ENCODE data around the gene PBRM1.

The PBRM1 gene

DNA sequence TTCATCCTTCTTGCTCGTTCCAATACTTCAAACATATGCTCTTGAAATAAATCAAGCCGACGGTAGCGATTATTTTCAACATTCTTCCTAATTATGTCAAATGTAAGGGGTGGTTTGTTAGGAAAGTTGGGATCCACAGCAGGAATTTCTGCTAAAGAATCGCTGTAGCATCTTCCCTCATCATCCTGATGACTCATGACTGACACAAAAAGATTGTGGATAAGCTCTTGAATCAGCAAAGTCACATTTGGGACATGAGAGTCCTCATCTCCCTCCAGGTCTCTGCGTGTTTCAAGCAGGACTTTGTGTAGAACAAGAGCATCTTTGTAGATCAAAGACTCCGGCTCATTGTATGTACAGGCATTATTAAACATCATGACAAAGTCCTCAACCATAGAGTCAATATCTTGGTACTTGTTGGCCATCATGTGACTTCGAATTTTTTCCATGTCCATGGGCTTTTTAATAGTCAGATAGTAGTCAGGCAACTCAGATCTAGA is 76.3 kb downstream of the PBRM1 start:
- TF ChIP-seq, protein P1, sequence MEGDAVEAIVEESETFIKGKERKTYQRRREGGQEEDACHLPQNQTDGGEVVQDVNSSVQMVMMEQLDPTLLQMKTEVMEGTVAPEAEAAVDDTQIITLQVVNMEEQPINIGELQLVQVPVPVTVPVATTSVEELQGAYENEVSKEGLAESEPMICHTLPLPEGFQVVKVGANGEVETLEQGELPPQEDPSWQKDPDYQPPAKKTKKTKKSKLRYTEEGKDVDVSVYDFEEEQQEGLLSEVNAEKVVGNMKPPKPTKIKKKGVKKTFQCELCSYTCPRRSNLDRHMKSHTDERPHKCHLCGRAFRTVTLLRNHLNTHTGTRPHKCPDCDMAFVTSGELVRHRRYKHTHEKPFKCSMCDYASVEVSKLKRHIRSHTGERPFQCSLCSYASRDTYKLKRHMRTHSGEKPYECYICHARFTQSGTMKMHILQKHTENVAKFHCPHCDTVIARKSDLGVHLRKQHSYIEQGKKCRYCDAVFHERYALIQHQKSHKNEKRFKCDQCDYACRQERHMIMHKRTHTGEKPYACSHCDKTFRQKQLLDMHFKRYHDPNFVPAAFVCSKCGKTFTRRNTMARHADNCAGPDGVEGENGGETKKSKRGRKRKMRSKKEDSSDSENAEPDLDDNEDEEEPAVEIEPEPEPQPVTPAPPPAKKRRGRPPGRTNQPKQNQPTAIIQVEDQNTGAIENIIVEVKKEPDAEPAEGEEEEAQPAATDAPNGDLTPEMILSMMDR (conservative IDR thresholded peaks at IDR 0.05; ENCODE audit: low read depth): no peak
- ChIA-PET POLR2A (ENCODE audit: low non-redundant PET) (no interaction called here), CTCF (no interaction called here)
- no peak for DNase-seq (ENCODE audit: low spot score)
- H3K27ac ChIP-seq: no peak overlapping the region

DNA sequence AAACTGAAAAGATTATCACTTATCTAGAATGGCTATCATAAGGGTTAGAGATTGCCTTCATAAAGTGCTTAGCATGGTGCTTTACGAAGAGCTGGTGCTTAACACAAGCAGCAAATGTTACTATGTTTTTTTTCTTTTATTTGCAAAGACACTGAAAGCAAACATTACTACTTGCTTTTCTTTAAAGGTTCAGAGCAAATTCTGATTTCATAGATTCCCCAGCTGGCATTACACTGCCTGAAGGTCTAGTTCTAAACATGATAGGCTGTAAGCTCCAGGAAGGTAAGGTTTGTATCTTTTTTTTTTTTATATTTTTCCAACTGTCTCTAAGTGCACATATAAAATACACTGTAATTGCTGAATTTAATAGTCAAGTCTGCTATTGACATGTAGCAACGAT is 77.4 kb downstream of the PBRM1 start:
- ChIA-PET CTCF (interaction anchor here (0.6 kb wide), 1 partner anchor 479 kb away, joined by 3 read pairs; no protein-coding TSS in a partner anchor), POLR2A (ENCODE audit: low non-redundant PET) (no interaction called here)
- H3K27ac ChIP-seq: no peak overlapping the region
- no peak for DNase-seq (ENCODE audit: low spot score)
- TF ChIP-seq, protein P1 (conservative IDR thresholded peaks at IDR 0.05; ENCODE audit: low read depth): no peak

DNA sequence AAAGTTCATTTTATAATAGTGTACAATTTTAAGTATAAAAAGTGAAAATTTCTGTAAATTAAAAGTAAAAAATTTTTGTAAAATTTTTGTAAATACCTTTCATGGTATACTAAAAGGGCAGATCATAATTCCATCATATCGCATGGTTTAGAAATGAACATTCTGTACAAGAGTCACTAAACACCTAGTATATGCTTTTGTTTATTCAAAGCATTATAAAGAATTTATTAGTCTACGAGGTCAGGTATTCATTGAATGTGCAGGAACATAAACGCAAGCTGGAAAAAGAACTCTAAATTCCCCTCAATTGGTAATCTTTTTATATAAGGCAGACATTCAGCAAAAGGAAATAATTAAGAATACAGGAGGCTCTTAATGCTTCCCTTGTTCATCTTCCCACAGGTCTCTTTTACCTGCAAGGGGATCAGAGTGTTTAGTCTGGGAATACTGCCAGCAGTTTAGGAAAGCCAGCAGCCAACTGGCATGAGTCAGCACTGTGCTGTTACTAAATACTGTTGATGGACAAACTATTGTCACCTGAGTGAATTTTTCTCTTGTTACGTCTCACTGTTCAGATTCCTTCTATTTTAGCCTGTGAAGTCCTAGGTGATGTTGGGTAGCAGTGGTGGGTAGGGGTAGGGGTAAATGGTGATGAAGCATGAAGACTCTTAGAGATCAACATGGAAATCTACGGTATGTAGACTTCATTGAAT is 79.2 kb downstream of the PBRM1 start:
- H3K27ac ChIP-seq: no peak overlapping the region
- TF ChIP-seq, protein P1 (conservative IDR thresholded peaks at IDR 0.05; ENCODE audit: low read depth): no peak
- DNase-seq (ENCODE audit: low spot score): peak; percentile 72
- ChIA-PET CTCF (interaction anchor here (0.6 kb wide), 1 partner anchor 64 kb away, joined by 4 read pairs; no protein-coding TSS in a partner anchor), POLR2A (ENCODE audit: low non-redundant PET) (no interaction called here)

DNA sequence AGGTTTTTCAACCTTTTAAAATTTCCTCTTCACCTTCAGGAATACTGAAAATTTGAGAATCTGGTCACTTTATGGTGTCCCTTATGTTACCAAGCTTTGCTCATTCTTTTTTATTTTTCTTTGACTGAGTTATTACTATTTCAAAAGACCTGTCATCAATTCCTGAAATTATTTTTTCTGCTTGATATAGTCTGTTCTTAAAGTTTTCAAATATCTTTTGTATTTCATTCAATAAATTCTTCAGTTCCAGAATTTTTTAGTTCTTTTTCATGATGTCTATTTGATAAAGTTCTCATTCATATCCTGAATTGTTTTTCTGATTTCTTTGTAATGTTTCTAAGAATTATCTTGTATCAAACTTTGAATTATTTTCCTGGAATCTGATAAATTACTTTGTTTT is 85.5 kb downstream of the PBRM1 start:
- POLR2A ChIA-PET (ENCODE audit: low non-redundant PET): no interaction called here
- DNase-seq (ENCODE audit: low spot score): no peak
- H3K27ac ChIP-seq: no peak overlapping the region
- TF ChIP-seq, protein P1 (conservative IDR thresholded peaks at IDR 0.05; ENCODE audit: low read depth): no peak
- CTCF ChIA-PET: no interaction called here

DNA sequence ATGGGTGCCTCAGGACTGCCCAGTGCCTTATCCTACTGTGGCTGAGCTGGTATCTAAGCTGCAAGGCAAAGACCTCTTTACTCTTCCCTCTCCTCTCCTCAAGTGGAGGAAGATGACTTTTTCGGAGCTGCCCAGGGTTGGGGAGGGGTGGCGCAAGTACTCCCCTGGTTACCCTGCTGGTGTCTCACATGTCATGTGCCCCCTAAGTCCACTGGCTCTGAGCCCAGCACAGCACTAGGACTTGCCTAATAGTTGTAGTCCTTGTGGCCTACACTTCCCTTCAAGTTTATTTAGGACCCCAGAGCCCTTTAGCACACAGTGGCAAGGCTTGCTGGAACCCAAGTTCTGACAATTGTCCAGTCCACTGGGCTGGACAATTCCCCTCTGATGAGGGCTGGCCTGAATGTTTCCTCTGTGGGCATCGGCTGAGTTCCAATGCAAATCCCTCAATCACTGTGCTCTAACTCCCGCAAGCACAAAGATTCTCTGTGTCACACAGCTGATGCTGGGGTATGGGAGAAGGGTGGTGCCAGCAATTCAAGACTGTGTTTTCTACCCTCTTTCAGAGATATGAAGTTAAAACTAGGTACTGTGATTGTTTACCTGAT is 89.0 kb downstream of the PBRM1 start:
- ChIA-PET POLR2A (ENCODE audit: low non-redundant PET) (no interaction called here), CTCF (no interaction called here)
- H3K27ac ChIP-seq: no peak overlapping the region
- no peak for DNase-seq (ENCODE audit: low spot score)
- TF ChIP-seq, protein P1 (conservative IDR thresholded peaks at IDR 0.05; ENCODE audit: low read depth): no peak

DNA sequence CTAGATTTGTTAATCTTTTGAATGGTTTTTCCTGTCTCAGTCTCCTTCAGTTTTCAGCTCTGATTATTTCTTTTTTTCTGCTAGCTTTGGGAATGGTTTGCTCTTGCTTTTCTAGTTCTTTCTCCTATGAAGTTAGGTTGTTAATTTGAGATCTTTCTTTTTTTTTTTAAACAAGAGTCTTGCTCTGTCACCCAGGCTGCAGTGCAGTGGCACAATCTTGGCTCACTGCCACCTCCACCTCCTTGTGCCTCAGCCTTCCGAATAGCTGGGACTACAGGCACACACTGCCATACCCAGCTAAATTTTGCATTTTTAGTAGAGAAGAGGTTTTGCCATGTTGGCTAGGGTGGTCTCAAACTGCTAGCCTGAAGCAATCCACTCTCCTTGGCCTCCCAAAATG is 92.6 kb downstream of the PBRM1 start:
- CTCF ChIA-PET: interaction anchor here (0.7 kb wide), 1 partner anchor 39 kb away, joined by 4 read pairs; no protein-coding TSS in a partner anchor
- TF ChIP-seq, protein P1 (conservative IDR thresholded peaks at IDR 0.05; ENCODE audit: low read depth): no peak
- POLR2A ChIA-PET (ENCODE audit: low non-redundant PET): no interaction called here
- H3K27ac ChIP-seq: no peak overlapping the region
- no peak for DNase-seq (ENCODE audit: low spot score)
